AML-193 (cell line): ENCODE data around the gene ZNF358.

Source experiments
- DNase-seq, 2 experiments: peaks; one replicate each; lab custom pipeline; 2025; lab: John Stamatoyannopoulos, UW

ZNF358 gene

GRCh38 chr19:7515645-7516151 lies at the start of gene ZNF358:
Gene ZNF358, plus strand, starts transcription at chr19:7516103. Its CDS starts 3,140 bp downstream, at chr19:7519243.
- DNase-seq: no peak

- no peak for DNase-seq
These were observed 48.6 kb upstream of the ZNF358 start for GRCh38 chr19:7467009-7467989.

- no peak for DNase-seq
These were observed 47.1 kb upstream of the ZNF358 start for GRCh38 chr19:7468840-7469239.

- DNase-seq: no peak
These were observed 46.1 kb upstream of the ZNF358 start for GRCh38 chr19:7469669-7470285.

- DNase-seq: no peak
These were observed 45.2 kb upstream of the ZNF358 start for GRCh38 chr19:7470540-7471305.

- DNase-seq: no peak
These were observed 43.9 kb upstream of the ZNF358 start for GRCh38 chr19:7471696-7472615.

- no peak for DNase-seq
These were observed 40.2 kb upstream of the ZNF358 start for GRCh38 chr19:7475665-7476064.

GRCh38 chr19:7476241-7476640 lies 39.7 kb upstream of the ZNF358 start:
- DNase-seq: no peak

- DNase-seq: no peak
These were observed 39.0 kb upstream of the ZNF358 start for GRCh38 chr19:7476777-7477494.

GRCh38 chr19:7477758-7478157 lies 38.1 kb upstream of the ZNF358 start:
- DNase-seq: no peak

GRCh38 chr19:7478173-7478842 lies 37.6 kb upstream of the ZNF358 start:
- DNase-seq: no peak

GRCh38 chr19:7478843-7479227 lies 37.1 kb upstream of the ZNF358 start:
- no peak for DNase-seq

GRCh38 chr19:7480222-7480969 lies 35.5 kb upstream of the ZNF358 start:
- DNase-seq: no peak

- DNase-seq: no peak
These were observed 35.0 kb upstream of the ZNF358 start for GRCh38 chr19:7480970-7481255.

- DNase-seq: no peak
These were observed 33.1 kb upstream of the ZNF358 start for GRCh38 chr19:7482584-7483439.

- no peak for DNase-seq
These were observed 32.1 kb upstream of the ZNF358 start for GRCh38 chr19:7483720-7484201.

GRCh38 chr19:7486923-7487322 lies 29.0 kb upstream of the ZNF358 start:
- DNase-seq: no peak

GRCh38 chr19:7488736-7489353 lies 27.1 kb upstream of the ZNF358 start, which contains the start of gene PEX11G:
Gene PEX11G, minus strand, starts transcription at chr19:7489035. Its CDS starts 25 bp downstream, at chr19:7489010.
- DNase-seq: no peak
